ENCODE measurements around the gene HMOX1. TPM values are rescaled to one million over a fixed set of nuclear protein-coding genes. Genes with fewer than 3 reads are reported as not detected.

The HMOX1 gene
- total and polyA plus RNA-seq, 8 donors: 2.2 to 106 (median 11.4) TPM; not detected in 1

GRCh38 chr22:35430897-35431322 is 50.0 kb downstream of the HMOX1 start:
- no peak for TF ChIP-seq EP300 (IDR thresholded peaks at IDR 0.05)
- peak in 2 of 3 donors; percentile 33 to 63 for TF ChIP-seq POLR2AphosphoS5 (IDR thresholded peaks at IDR 0.05)
- no peak for TF ChIP-seq POLR2A (IDR thresholded peaks at IDR 0.05)
- TF ChIP-seq, protein P1, sequence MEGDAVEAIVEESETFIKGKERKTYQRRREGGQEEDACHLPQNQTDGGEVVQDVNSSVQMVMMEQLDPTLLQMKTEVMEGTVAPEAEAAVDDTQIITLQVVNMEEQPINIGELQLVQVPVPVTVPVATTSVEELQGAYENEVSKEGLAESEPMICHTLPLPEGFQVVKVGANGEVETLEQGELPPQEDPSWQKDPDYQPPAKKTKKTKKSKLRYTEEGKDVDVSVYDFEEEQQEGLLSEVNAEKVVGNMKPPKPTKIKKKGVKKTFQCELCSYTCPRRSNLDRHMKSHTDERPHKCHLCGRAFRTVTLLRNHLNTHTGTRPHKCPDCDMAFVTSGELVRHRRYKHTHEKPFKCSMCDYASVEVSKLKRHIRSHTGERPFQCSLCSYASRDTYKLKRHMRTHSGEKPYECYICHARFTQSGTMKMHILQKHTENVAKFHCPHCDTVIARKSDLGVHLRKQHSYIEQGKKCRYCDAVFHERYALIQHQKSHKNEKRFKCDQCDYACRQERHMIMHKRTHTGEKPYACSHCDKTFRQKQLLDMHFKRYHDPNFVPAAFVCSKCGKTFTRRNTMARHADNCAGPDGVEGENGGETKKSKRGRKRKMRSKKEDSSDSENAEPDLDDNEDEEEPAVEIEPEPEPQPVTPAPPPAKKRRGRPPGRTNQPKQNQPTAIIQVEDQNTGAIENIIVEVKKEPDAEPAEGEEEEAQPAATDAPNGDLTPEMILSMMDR (IDR thresholded peaks at IDR 0.05): peak in 6 of 7 experiments; percentile 42 to 99 (median 96)
- peaks cover 8 to 15% (median 11%) of the 10 kb centered on the region in 4 donors for H3K9me3 ChIP-seq
- no peak overlapping the region for H3K4me3 ChIP-seq
- DNase-seq: peak; percentile 92 to 95
- H3K27me3 ChIP-seq: no peaks in the 10 kb centered on the region
- intact Hi-C loops (cut with DNase I; ENCODE audit: low total_unique reads): no loop called here
- WGBS, 5 donors: 12 to 23% (median 18%) methylated on average over 11 to 14 of the region's 14 CpGs
- H3K27ac ChIP-seq: peak overlapping the region in 3 of 5 donors; percentile 53 to 67 (median 53)
- peaks cover 0 to 14% (median 7%) of the 10 kb centered on the region in 4 donors for H3K4me1 ChIP-seq
- peaks cover 0 to 34% (median 16%) of the 10 kb centered on the region in 4 donors for H3K36me3 ChIP-seq

GRCh38 chr22:35431483-35432227 is 50.8 kb downstream of the HMOX1 start:
- TF ChIP-seq EP300 (IDR thresholded peaks at IDR 0.05): no peak
- Histone ChIP-seq H3K27me3 (no peaks in the 10 kb centered on the region), H3K4me1 (peaks cover 0 to 14% (median 7%) of the 10 kb centered on the region in 4 donors), H3K9me3 (peaks cover 8 to 15% (median 11%) of the 10 kb centered on the region in 4 donors), H3K27ac (peak overlapping the region in 3 of 5 donors; percentile 53 to 67 (median 53)), H3K36me3 (peaks cover 0 to 27% (median 11%) of the 10 kb centered on the region in 4 donors), H3K4me3 (no peak overlapping the region)
- intact Hi-C loops (cut with DNase I; ENCODE audit: low total_unique reads): no loop called here
- 76 to 92% (median 85%) methylated on average over 12 of the region's 12 CpGs for WGBS, 5 donors
- DNase-seq: no peak

DNA sequence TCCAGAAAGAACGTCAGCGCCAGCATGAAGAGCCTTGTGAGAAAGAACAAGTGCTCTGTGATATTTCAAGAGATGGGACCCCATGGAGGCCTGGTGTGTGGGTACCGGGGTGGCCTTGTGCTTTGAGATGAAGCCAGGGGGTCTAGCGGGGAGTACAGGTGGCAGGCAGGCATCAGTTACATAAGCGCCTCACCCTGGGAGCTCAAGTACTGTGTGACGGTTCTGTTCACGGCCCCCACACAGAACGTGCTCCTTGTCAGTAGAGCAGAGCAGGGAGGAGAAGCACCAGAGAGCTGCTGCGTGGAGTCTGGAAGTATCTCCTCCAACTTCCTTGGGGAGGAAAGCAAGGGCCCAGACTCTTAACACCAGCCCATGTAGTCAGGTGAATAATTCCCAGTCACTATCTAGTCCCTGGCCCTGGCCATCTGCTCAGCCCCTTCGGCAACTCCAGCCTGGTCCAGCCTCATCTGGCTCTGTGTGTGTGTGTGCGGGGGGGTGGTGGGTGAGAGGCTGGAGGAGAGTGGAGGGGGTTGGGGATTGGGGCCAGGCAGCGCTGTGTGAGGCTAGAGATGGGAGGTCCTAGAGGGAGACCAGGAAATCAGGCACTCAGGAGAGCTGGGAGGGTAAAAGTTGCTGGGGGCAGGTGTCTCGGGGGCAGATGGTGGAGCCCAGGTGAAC is 51.5 kb downstream of the HMOX1 start:
- H3K27ac ChIP-seq: no peak overlapping the region
- WGBS, 5 donors: 96 to 98% (median 98%) methylated on average over 12 to 13 of the region's 13 CpGs
- peaks cover 0 to 24% (median 10%) of the 10 kb centered on the region in 4 donors for H3K36me3 ChIP-seq
- H3K9me3 ChIP-seq: peaks cover 8 to 15% (median 11%) of the 10 kb centered on the region in 4 donors
- no peak for TF ChIP-seq POLR2A (IDR thresholded peaks at IDR 0.05)
- TF ChIP-seq POLR2AphosphoS5 (IDR thresholded peaks at IDR 0.05): no peak
- TF ChIP-seq, protein P1 (IDR thresholded peaks at IDR 0.05): no peak
- no peak for TF ChIP-seq EP300 (IDR thresholded peaks at IDR 0.05)
- no peak for DNase-seq
- no peaks in the 10 kb centered on the region for H3K27me3 ChIP-seq
- H3K4me3 ChIP-seq: no peak overlapping the region
- H3K4me1 ChIP-seq: peaks cover 0 to 14% (median 7%) of the 10 kb centered on the region in 4 donors
- intact Hi-C loops (cut with DNase I; ENCODE audit: low total_unique reads): no loop called here

DNA sequence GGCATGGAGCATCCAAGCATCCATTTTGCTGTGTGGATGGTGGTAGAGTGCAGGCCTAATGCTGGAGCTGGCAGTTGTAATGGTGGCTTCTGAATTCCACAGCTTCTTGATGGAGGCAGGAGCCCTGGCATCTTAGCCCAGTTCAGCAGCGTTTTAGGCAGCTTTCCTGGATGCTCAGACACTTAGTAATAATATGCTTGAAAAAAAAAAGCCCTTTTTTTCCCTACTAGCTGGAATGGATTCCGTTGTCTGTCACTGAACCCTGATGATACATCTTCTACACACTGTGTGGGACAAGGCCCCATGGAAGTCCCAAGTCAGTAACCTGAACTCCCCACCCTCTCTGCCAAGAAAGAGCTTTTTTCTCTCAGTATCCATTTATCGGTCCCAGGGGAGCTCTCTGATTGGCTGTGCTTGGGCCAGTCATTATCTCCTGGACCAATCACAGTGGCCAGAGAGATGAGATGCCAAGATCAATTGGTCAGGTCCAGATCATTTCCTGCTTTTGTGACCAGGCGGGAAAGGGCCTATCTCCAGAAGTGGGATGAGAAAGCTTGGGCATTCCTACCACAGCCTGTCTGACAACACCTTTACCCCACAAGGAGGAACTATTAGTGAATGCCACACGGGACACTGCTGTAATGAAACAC is 53.3 kb downstream of the HMOX1 start:
- Histone ChIP-seq H3K4me1 (peaks cover 0 to 14% (median 7%) of the 10 kb centered on the region in 4 donors), H3K9me3 (peaks cover 8 to 15% (median 11%) of the 10 kb centered on the region in 4 donors), H3K27ac (no peak overlapping the region), H3K27me3 (no peaks in the 10 kb centered on the region), H3K4me3 (no peak overlapping the region), H3K36me3 (peaks cover 0 to 20% (median 9%) of the 10 kb centered on the region in 4 donors)
- whole genome bisulfite sequencing, 5 donors: 92 to 99% (median 98%) methylated on average over 5 of the region's 5 CpGs
- intact Hi-C loops (cut with DNase I; ENCODE audit: low total_unique reads): no loop called here
- no peak for DNase-seq
- TF ChIP-seq EP300 (IDR thresholded peaks at IDR 0.05) (no peak), POLR2A (IDR thresholded peaks at IDR 0.05) (no peak), POLR2AphosphoS5 (IDR thresholded peaks at IDR 0.05) (no peak)
- TF ChIP-seq, protein P1 (IDR thresholded peaks at IDR 0.05): no peak
